B cell (primary cell): ENCODE measurements around the gene LRRC32. TPM values are rescaled to one million over a fixed set of nuclear protein-coding genes. Genes with fewer than 3 reads are reported as not detected.

Source experiments
- ATAC-seq: fragments of 200-7000 bp; cut with Tn5 transposase; one replicate; pipeline ENCODE4 v1.10.0; 2021; ENCODE audit warnings: low read depth, mild to moderate bottlenecking, moderate number of reproducible peaks, moderate library complexity
- CTCF ChIA-PET: fragments of 350-600 bp; sonication (Branson Sonifier 250); formaldehyde crosslinking; loops from one replicate; lab custom pipeline; 2021; ENCODE audit warnings: antibody characterized with exemption, inconsistent platforms; lab: Charles Lee
- POLR2A ChIA-PET: fragments of 350-600 bp; sonication (Branson Sonifier 250); formaldehyde crosslinking; loops from one replicate; lab custom pipeline; 2021; ENCODE audit warnings: antibody characterized with exemption; lab: Charles Lee
- DNase-seq: peaks from one replicate; pipeline ENCODE4 v3.0.0; 2013
- H2AFZ ChIP-seq: 2 replicates; pipeline ENCODE4 v1.6.1; 2012; ENCODE audit warnings: mild to moderate bottlenecking, low read depth, low read length; ENCODE audit not compliant: insufficient read depth, poor library complexity, severe bottlenecking
- H3K27ac ChIP-seq, 2 donors: 1 replicate in 1 of 2; 2 replicates in 1 of 2; pipeline ENCODE4 v1.5.1; 2012 to 2013; ENCODE audit warnings: low read length in 2 of 2, mild to moderate bottlenecking in 2 of 2, moderate library complexity in 1 of 2
- H3K27me3 ChIP-seq, 4 experiments: fragments of 200-600 bp in 1 of 4; sonication (generic) in 1 of 4; replicated peaks in 1 of 4; 1 replicate in 2 of 4; 2 replicates in 2 of 4; pipeline versions ENCODE4 v1.6.1 to v1.7.0; 2013 to 2016; ENCODE audit warnings: low read length in 3 of 4, mild to moderate bottlenecking in 2 of 4, mixed read lengths in 1 of 4, moderate library complexity in 1 of 4; ENCODE audit not compliant: insufficient read depth in 4 of 4, control insufficient read depth in 3 of 4; ENCODE audit errors: control extremely low read depth in 1 of 4
- H3K36me3 ChIP-seq, 2 experiments: replicated peaks in 1 of 2; 1 replicate in 1 of 2; 2 replicates in 1 of 2; pipeline versions ENCODE4 v1.6.1 to v1.7.1; 2013; ENCODE audit warnings: low read length in 1 of 2; ENCODE audit not compliant: insufficient read depth in 2 of 2, control insufficient read depth in 1 of 2; ENCODE audit errors: control extremely low read depth in 1 of 2, extremely low read depth in 1 of 2
- H3K4me1 ChIP-seq, 2 donors: fragments of 200-600 bp in 1 of 2; sonication (generic) in 1 of 2; 1 replicate in 1 of 2; 2 replicates in 1 of 2; pipeline versions ENCODE4 v1.5.1 to v1.6.1; 2013 to 2017; ENCODE audit warnings: low read length in 2 of 2; ENCODE audit not compliant: control insufficient read depth in 2 of 2, insufficient read depth in 2 of 2
- H3K4me2 ChIP-seq: replicated peaks from 2 replicates; pipeline ENCODE3; 2012; ENCODE audit warnings: mild to moderate bottlenecking, low read depth, low read length; ENCODE audit not compliant: poor library complexity, severe bottlenecking
- H3K4me3 ChIP-seq, 5 experiments: fragments of 200-600 bp in 1 of 5; sonication (generic) in 1 of 5; 1 replicate in 3 of 5; 2 replicates in 2 of 5; pipeline versions ENCODE4 v1.5.1 to v1.7.0; 2011 to 2016; ENCODE audit warnings: low read length in 4 of 5, mild to moderate bottlenecking in 4 of 5, low read depth in 2 of 5, control low read depth in 1 of 5, moderate library complexity in 1 of 5; ENCODE audit not compliant: insufficient read depth in 1 of 5; ENCODE audit errors: control extremely low read depth in 1 of 5, extremely low read depth in 1 of 5
- H3K79me2 ChIP-seq: fragments of 200-600 bp; sonication (generic); one replicate; pipeline ENCODE4 v1.6.0; 2016; ENCODE audit warnings: low read length; ENCODE audit not compliant: control insufficient read depth, insufficient read depth
- H3K9ac ChIP-seq: fragments of 200-600 bp; sonication (generic); 2 replicates; pipeline ENCODE4 v1.6.1; 2017; ENCODE audit warnings: mild to moderate bottlenecking, low read length, moderate library complexity
- H3K9me3 ChIP-seq, 3 donors: one replicate each; pipeline versions ENCODE4 v1.6.1 to v1.7.1; 2013; ENCODE audit warnings: low read length in 2 of 3; ENCODE audit not compliant: control insufficient read depth in 2 of 3, insufficient read depth in 1 of 3; ENCODE audit errors: control extremely low read depth in 1 of 3
- H4K20me1 ChIP-seq: 2 replicates; pipeline ENCODE4 v1.6.0; 2012; ENCODE audit warnings: mild to moderate bottlenecking, low read length; ENCODE audit not compliant: insufficient read depth, control insufficient read depth, poor library complexity, severe bottlenecking
- H3K27ac Mint-ChIP-seq: one replicate; pipeline ENCODE4 v1.8.0; 2021; ENCODE audit warnings: mixed read lengths
- H3K27me3 Mint-ChIP-seq: one replicate; pipeline ENCODE4 v1.8.0; 2021; ENCODE audit warnings: mixed read lengths
- H3K4me1 Mint-ChIP-seq: one replicate; pipeline ENCODE4 v1.8.0; 2021; ENCODE audit warnings: mixed read lengths
- H3K4me3 Mint-ChIP-seq: one replicate; pipeline ENCODE4 v1.8.0; 2021; ENCODE audit warnings: mixed read lengths
- H3K9me3 Mint-ChIP-seq: one replicate; pipeline ENCODE4 v1.8.0; 2022; ENCODE audit warnings: mixed read lengths; ENCODE audit not compliant: insufficient read depth
- EZH2 ChIP-seq: IDR thresholded peaks from 2 replicates; pipeline ENCODE4 v1.6.1; 2012; ENCODE audit warnings: borderline replicate concordance, low read depth, mild to moderate bottlenecking, moderate library complexity, low read length; ENCODE audit not compliant: insufficient read depth, poor library complexity, severe bottlenecking
- WGBS: methylation state at CpG from one replicate; pipeline ENCODE4 v1.1.5; 2013; ENCODE audit warnings: missing lambda C conversion rate; ENCODE audit not compliant: insufficient coverage; 5-methylcytosine and 5-hydroxymethylcytosine counted together
- intact Hi-C: fragments of 100-400 bp; cut with micrococcal nuclease; formaldehyde crosslinking; loops from one replicate; pipeline ENCODE4 v1.10.0; 2022
- polyA plus RNA-seq: library from polyadenylated mRNA; depleted of rRNA; stranded (reverse); fragments of >200 nt; gene quantifications from 2 replicates; pipeline ENCODE4 v1.2.3, GENCODE V29; 2012
- total RNA-seq, 2 donors: library from RNA; stranded (reverse); fragments of 120-200 nt in 1 of 2; gene quantifications; 1 replicate in 1 of 2; 2 replicates in 1 of 2; pipeline versions ENCODE4 v1.2.3 to v1.2.4, GENCODE V29; 2013 to 2022
- TF ChIP-seq, protein P1 (sequence below): fragments of 200-600 bp; IDR thresholded peaks from one replicate; pipeline ENCODE4 v1.8.0; 2022; ENCODE audit warnings: antibody characterized with exemption, mild to moderate bottlenecking

LRRC32 gene
- total and polyA plus RNA-seq, 2 donors (not counting 1 experiment from before 2014, with no cell fraction given): 0.60 to 1.4 TPM

GRCh38 chr11:76659672-76660532 is 10.6 kb downstream of the LRRC32 start:
- no peak overlapping the region for H3K9ac ChIP-seq
- no peak overlapping the region for H2AFZ ChIP-seq
- 93% methylated on average over 27 of the region's 28 CpGs for WGBS
- peaks cover 0 to 22% (median 6%) of the 10 kb centered on the region in 4 experiments for H3K27me3 ChIP-seq
- H3K4me2 ChIP-seq: no peak overlapping the region
- ATAC-seq: no peak
- no peaks in the 10 kb centered on the region for H3K36me3 ChIP-seq
- peaks cover 28% of the 10 kb centered on the region for H3K27me3 Mint-ChIP-seq
- no peak overlapping the region for H3K27ac Mint-ChIP-seq
- CTCF ChIA-PET: interaction anchor here (0.6 to 0.9 kb wide), 2 partner anchors 17 to 61 kb away, joined by 3 to 6 read pairs; no protein-coding TSS in a partner anchor
- H3K79me2 ChIP-seq: no peaks in the 10 kb centered on the region
- no peak overlapping the region for H3K4me3 ChIP-seq
- H3K9me3 ChIP-seq: no peaks in the 10 kb centered on the region
- POLR2A ChIA-PET: interaction anchor here (0.5 kb wide), 1 partner anchor 571 kb away, joined by 5 read pairs; no protein-coding TSS in a partner anchor
- intact Hi-C loops: no loop called here
- TF ChIP-seq, protein P1, sequence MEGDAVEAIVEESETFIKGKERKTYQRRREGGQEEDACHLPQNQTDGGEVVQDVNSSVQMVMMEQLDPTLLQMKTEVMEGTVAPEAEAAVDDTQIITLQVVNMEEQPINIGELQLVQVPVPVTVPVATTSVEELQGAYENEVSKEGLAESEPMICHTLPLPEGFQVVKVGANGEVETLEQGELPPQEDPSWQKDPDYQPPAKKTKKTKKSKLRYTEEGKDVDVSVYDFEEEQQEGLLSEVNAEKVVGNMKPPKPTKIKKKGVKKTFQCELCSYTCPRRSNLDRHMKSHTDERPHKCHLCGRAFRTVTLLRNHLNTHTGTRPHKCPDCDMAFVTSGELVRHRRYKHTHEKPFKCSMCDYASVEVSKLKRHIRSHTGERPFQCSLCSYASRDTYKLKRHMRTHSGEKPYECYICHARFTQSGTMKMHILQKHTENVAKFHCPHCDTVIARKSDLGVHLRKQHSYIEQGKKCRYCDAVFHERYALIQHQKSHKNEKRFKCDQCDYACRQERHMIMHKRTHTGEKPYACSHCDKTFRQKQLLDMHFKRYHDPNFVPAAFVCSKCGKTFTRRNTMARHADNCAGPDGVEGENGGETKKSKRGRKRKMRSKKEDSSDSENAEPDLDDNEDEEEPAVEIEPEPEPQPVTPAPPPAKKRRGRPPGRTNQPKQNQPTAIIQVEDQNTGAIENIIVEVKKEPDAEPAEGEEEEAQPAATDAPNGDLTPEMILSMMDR: no peak
- TF ChIP-seq EZH2: no peak
- no peaks in the 10 kb centered on the region for H3K9me3 Mint-ChIP-seq
- no peak overlapping the region for H3K27ac ChIP-seq
- peaks cover 33% of the 10 kb centered on the region for H3K4me1 Mint-ChIP-seq
- H3K4me1 ChIP-seq: peaks cover 32 to 35% of the 10 kb centered on the region in 2 donors
- DNase-seq: no peak
- H3K4me3 Mint-ChIP-seq: no peak overlapping the region
- no peaks in the 10 kb centered on the region for H4K20me1 ChIP-seq
